ENCODE results near the gene LPXN.

DNA sequence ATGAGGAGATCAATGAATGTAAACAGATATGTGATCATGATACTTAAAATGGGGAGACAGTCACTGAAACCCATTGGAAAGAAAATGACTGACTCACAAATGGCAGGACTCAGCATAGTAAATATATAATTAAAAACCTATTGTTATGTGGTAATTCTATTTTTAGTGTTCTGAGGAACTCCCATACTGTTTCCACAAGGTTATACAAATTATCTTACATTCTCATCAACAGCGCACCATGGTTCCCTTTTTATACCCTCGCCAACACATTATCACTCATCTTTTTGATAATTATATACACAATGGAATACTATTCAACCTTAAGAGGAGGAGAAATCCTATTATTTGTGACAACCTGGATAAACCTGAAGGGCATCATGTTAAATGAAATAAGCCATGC lies 84.8 kb downstream of the LPXN start:
- TF ChIP-seq, protein P1, sequence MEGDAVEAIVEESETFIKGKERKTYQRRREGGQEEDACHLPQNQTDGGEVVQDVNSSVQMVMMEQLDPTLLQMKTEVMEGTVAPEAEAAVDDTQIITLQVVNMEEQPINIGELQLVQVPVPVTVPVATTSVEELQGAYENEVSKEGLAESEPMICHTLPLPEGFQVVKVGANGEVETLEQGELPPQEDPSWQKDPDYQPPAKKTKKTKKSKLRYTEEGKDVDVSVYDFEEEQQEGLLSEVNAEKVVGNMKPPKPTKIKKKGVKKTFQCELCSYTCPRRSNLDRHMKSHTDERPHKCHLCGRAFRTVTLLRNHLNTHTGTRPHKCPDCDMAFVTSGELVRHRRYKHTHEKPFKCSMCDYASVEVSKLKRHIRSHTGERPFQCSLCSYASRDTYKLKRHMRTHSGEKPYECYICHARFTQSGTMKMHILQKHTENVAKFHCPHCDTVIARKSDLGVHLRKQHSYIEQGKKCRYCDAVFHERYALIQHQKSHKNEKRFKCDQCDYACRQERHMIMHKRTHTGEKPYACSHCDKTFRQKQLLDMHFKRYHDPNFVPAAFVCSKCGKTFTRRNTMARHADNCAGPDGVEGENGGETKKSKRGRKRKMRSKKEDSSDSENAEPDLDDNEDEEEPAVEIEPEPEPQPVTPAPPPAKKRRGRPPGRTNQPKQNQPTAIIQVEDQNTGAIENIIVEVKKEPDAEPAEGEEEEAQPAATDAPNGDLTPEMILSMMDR (IDR thresholded peaks at IDR 0.05; ENCODE audit: low read length): no peak
- no peak for TF ChIP-seq EZH2 (IDR thresholded peaks at IDR 0.05; ENCODE audit: borderline replicate concordance, low read length)

Measured in OCI-LY1 (cell line).